Measurements from ENCODE around the gene SLC16A1.

Gene SLC16A1

DNA sequence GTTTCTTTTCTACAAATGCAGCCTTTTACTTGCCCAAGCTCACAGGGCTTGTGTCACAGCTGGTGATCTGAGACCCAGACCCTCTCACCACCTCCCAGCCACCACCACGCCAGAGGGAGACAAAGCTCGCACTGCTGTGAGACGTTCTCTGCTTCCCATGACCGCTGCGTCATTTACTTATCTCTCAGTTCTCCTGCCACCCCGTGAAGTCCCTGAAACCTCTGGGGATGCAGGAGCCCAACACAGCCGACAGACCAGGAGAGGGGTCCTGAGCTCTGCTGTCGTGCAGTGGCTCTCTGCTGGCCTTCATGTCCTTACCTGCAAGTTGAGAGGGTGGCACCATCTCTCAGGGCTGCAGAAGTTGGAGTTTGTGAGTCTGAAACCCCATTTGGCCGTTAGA lies 77.7 kb downstream of the SLC16A1 start:
- DNase-seq: no peak

- no peak for DNase-seq
Observed at GRCh38 chr1:112877750-112878149, 78.2 kb downstream of the SLC16A1 start.

GRCh38 chr1:112876315-112876714 lies 79.7 kb downstream of the SLC16A1 start:
- no peak for DNase-seq

- no peak for DNase-seq
Observed at GRCh38 chr1:112872551-112872962, 83.4 kb downstream of the SLC16A1 start.

DNA sequence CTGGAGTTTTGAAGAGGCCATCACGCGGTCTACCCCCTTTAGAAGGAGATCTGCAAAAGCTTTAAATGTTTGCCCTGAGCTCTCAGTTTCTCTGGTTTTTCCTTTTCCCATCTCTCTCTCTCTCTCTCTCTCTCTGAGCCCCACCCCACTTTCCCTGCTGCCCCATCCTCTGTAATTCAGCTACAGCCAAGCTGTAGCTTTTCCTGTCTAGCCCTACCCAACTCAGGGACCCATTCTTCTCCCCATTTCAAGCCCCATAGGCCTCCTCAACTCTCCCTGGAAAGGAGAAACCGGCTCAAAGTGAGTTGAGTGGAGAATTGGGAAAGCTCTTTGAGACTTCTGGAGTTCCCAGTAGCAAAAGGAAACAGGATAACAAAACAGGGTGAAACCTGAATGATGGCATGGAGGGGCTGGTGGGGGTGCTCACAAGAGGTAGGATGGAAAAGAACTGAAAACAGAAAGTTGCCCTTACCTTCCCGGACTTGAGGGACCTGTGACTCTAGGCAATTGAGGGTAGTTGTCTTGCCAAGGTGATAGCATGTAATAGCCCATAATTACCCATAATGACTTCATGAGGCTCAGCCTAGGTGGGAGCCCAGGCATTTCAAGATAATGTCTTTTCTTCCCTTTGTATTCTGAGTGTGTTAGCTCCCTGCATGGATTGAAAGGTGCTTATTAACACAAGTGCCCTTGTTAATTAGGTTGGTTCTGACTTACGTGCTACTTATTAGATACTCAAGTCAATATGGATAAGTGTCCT lies 84.9 kb downstream of the SLC16A1 start:
- DNase-seq: no peak

DNA sequence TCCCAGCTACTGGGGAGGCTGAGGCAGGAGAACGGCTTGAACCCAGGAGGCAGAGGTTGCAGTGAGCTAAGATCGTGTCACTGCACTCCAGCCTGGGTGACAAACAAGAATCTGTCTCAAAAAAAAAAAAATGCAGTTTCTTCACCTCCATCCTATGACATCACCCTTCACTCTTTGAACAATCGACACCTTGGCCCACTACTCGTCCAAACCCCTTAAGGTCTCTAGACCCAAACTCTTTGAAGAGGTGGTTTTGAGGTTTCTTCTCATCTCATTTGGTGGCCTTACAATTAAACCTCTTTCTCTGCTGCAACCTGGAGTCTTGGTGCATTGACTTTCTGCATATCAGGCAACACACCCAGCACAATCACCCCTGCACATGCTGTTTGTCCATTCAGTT lies 86.1 kb downstream of the SLC16A1 start:
- DNase-seq: no peak

DNA sequence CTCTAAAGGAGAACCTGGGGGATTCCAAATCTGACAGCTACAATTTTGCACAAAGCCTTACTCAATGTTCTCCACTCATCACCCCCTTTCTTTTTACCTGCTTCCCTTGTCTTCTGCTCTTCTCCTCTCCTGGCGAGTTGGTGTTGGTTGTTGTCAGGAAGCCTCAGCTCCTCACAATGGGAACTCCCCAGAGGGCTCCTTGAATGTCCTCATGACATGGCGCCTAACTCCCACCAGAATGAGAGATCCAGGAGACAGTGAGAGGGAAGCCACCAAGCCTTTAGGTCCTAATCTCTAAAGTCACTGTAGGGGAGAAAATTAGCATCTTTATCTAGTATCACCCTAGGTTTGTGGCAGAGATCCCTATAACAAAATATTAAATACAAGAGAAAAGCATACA lies 87.8 kb downstream of the SLC16A1 start:
- no peak for DNase-seq

DNA sequence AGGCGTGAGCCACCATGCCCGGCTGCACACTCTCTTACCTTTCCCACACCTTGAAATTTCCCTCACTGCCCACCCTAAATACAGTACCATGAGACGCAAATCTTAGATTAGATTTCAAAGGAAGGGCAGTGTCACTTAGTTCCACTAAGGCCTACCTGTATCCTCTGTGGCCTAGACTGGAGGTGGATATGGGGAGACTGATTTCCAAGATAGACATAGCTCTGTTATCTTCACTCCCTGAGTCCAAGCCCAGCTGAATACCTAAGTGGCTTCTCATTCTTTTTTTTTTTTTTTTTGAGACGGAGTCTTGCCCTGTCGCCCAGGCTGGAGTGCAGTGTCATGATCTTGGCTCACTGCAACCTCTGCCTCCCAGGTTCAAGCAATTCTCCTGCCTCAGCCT lies 89.0 kb downstream of the SLC16A1 start:
- no peak for DNase-seq

GRCh38 chr1:112866151-112866550 lies 89.8 kb downstream of the SLC16A1 start:
- no peak for DNase-seq

DNA sequence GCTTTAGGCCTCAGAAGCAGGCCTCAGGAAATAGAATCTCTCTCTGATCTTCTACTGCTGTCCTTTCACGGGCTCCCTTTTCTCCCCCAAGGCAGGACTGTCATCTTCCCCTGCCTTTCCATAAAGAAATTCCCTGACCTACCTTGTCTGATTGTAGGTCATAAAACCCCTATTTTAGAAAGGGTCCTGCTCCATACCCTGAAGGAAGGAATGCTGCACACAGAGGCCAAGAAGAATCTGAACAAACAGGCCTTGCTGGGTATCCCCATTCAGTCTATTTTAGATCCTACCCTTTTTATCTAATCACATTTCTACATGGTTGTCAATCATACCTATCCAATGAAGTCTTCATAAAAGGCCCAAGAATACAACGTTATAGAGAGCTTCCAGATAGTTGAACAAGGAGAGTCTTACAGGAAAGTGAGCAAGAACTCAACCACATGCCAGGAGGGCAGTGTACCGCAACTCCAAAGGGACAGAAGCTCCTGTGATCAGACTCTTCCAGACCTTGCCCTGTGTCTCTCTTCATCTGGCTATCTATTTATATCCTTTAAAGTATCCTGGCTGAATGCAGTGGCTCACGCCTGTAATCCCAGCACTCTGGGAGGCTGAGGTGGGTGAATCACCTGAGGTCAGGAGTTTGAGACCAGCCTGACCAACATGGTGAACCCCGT lies 93.1 kb downstream of the SLC16A1 start:
- no peak for DNase-seq
